ENCODE results near the gene SYNE1. TPM values are rescaled to one million over a fixed set of nuclear protein-coding genes. Genes with fewer than 3 reads are reported as not detected.
A peak's percentile ranks its signal among the peaks of the same experiment; 100 is the strongest.

SYNE1 gene
- total RNA-seq, 1 donor from 2014 or later = 26.6 TPM

- no peak for TF ChIP-seq CTCF (conservative IDR thresholded peaks at IDR 0.05)
- Mint-ChIP-seq H3K27me3 (no peaks in the 10 kb centered on the region), H3K36me3 (no peaks in the 10 kb centered on the region), H3K9me3 (no peaks in the 10 kb centered on the region), H3K4me1 (ENCODE audit: unreplicated experiment) (no peaks in the 10 kb centered on the region), H3K27ac (no peak overlapping the region), H3K4me3 (no peak overlapping the region)
- no peak for DNase-seq (ENCODE audit: extremely low spot score, unreplicated experiment)
Observed at GRCh38 chr6:152290693-152291092, 346.5 kb downstream of the SYNE1 start.

GRCh38 chr6:152277826-152278329, 359.3 kb downstream of the SYNE1 start:
- DNase-seq (ENCODE audit: extremely low spot score, unreplicated experiment) = no peak
- Mint-ChIP-seq H3K9me3 (no peaks in the 10 kb centered on the region), H3K36me3 (peaks cover 8% of the 10 kb centered on the region), H3K4me3 (peak overlapping the region; percentile 10), H3K4me1 (ENCODE audit: unreplicated experiment) (peaks cover 8% of the 10 kb centered on the region), H3K27ac (peak overlapping the region; percentile 67), H3K27me3 (no peaks in the 10 kb centered on the region)
- TF ChIP-seq CTCF (conservative IDR thresholded peaks at IDR 0.05) = no peak

GRCh38 chr6:152273638-152274037, 363.5 kb downstream of the SYNE1 start:
- peaks cover 17% of the 10 kb centered on the region for H3K4me1 Mint-ChIP-seq (ENCODE audit: unreplicated experiment)
- DNase-seq (ENCODE audit: extremely low spot score, unreplicated experiment) = no peak
- no peaks in the 10 kb centered on the region for H3K9me3 Mint-ChIP-seq
- peak overlapping the region; percentile 62 for H3K4me3 Mint-ChIP-seq
- peaks cover 8% of the 10 kb centered on the region for H3K36me3 Mint-ChIP-seq
- peaks cover 3% of the 10 kb centered on the region for H3K27me3 Mint-ChIP-seq
- peak overlapping the region; percentile 75 for H3K27ac Mint-ChIP-seq
- TF ChIP-seq CTCF (conservative IDR thresholded peaks at IDR 0.05) = no peak

- TF ChIP-seq CTCF (conservative IDR thresholded peaks at IDR 0.05) = no peak
- peaks cover 16% of the 10 kb centered on the region for H3K4me1 Mint-ChIP-seq (ENCODE audit: unreplicated experiment)
Observed at GRCh38 chr6:152273002-152273401, 364.2 kb downstream of the SYNE1 start.

GRCh38 chr6:152272486-152272885, 364.7 kb downstream of the SYNE1 start:
- DNase-seq (ENCODE audit: extremely low spot score, unreplicated experiment) = no peak
- H3K36me3 Mint-ChIP-seq = peaks cover 4% of the 10 kb centered on the region
- peaks cover 3% of the 10 kb centered on the region for H3K27me3 Mint-ChIP-seq
- no peak overlapping the region for H3K27ac Mint-ChIP-seq
- no peak overlapping the region for H3K4me3 Mint-ChIP-seq
- TF ChIP-seq CTCF (conservative IDR thresholded peaks at IDR 0.05) = no peak
- no peaks in the 10 kb centered on the region for H3K9me3 Mint-ChIP-seq
- H3K4me1 Mint-ChIP-seq (ENCODE audit: unreplicated experiment) = peaks cover 10% of the 10 kb centered on the region

More at GRCh38 chr6:152273002-152273401, 364.2 kb downstream of the SYNE1 start:
- H3K4me3 Mint-ChIP-seq = no peak overlapping the region
- peaks cover 8% of the 10 kb centered on the region for H3K36me3 Mint-ChIP-seq
- H3K27ac Mint-ChIP-seq = no peak overlapping the region
- no peak for DNase-seq (ENCODE audit: extremely low spot score, unreplicated experiment)
- peaks cover 3% of the 10 kb centered on the region for H3K27me3 Mint-ChIP-seq
- no peaks in the 10 kb centered on the region for H3K9me3 Mint-ChIP-seq

All from type B pancreatic cell (in vitro differentiated cells).